Ovary (tissue), 3 donors: Measurements from ENCODE around the gene ZNF503.

ENCODE experiments used
- CTCF ChIP-seq, 3 donors: fragments of 450-650 bp in 2 of 3; fragments of 200-600 bp in 1 of 3; IDR thresholded peaks; one replicate each; pipeline versions ENCODE4 v1.5.1 to v1.8.0; 2016 to 2022; ENCODE audit warnings: antibody characterized with exemption in 3 of 3, mild to moderate bottlenecking in 1 of 3
- EP300 ChIP-seq: sonication (generic); formaldehyde crosslinking; IDR thresholded peaks from one replicate; pipeline ENCODE4 v1.6.1; 2017; ENCODE audit warnings: antibody characterized with exemption
- POLR2A ChIP-seq: fragments of 450-650 bp; IDR thresholded peaks from one replicate; pipeline ENCODE4 v1.6.1; 2017; ENCODE audit warnings: antibody characterized with exemption, mild to moderate bottlenecking, moderate library complexity
- donor health status: DM: no; HTN: no; CAD: no.

- TF ChIP-seq CTCF (IDR thresholded peaks at IDR 0.05) = no peak
- no peak for TF ChIP-seq POLR2A
- TF ChIP-seq EP300 = no peak
Observed at GRCh38 chr10:75377869-75378268, 23.7 kb downstream of the ZNF503 start.
